ENCODE results near the gene CEACAM16. TPM values are rescaled to one million over a fixed set of nuclear protein-coding genes. Genes with fewer than 3 reads are reported as not detected.
"Not testable (repeated sequence)": the region's sequence is repeated elsewhere in the genome, so short reads cannot be mapped to it uniquely, and the experiment has no call there.

The CEACAM16 gene
- total RNA-seq, 2 donors from 2014 or later, result 0.52 TPM; not detected in 1

DNA sequence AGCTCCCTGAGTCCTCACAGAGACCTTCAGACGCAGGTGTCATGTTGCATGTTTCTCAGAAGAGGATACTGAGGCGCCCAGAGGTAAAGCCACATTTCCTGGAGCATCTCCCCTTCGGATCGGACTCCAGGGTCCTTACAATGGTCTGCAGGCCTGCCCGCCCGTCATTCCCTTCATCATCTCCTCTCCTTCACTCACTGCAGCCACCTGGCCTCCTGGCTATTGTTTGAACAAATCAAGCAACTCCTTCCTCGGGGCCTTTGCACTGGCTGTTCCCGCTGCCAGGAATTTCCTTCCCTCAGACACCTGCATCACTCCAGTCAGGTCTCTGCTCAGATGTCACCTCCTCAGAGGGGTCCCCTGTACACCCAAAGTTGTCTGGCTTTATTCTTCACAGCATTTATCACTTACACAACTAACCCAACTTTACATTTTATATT, 20.3 kb downstream of the CEACAM16 start:
- intact Hi-C loops (cut with DNase I), result no loop called here
- H3K27me3 ChIP-seq, result no peaks in the 10 kb centered on the region
- H3K9me3 ChIP-seq, result no peaks in the 10 kb centered on the region
- TF ChIP-seq CTCF (IDR thresholded peaks at IDR 0.05), result no peak
- H3K4me3 ChIP-seq, result no peak overlapping the region
- H3K9ac ChIP-seq (ENCODE audit: low read depth in 2 of 2, low read length in 2 of 2), result peak overlapping the region in 1 of 2 donors; percentile 87
- peaks cover 7% of the 10 kb centered on the region for H3K4me1 ChIP-seq
- H3K36me3 ChIP-seq, result peaks cover 4% of the 10 kb centered on the region
- H3K27ac ChIP-seq, result peak overlapping the region; percentile 73
- DNase-seq, result peak; percentile 66

DNA sequence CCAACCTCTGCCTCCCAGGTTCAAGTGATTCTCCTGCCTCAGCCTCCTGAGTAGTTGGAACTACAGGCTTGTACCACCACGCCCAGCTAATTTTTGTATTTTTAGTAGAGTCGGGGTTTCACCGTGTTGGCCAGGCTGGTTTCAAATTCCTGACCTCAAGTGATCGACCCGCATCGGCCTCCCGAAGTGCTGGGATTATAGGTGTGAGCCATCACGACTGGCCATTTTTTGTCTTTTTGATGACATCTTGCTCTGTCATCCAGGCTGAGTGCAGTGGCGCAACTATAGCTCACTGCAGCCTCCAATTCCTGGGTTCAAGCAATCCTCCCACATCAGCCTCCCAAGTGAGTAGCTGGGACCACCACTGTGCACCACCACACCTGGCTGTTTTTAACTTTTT, 21.4 kb downstream of the CEACAM16 start:
- H3K4me1 ChIP-seq; H3K36me3 ChIP-seq; H3K27me3 ChIP-seq; DNase-seq; H3K27ac ChIP-seq; H3K4me3 ChIP-seq; H3K9ac ChIP-seq (ENCODE audit: low read depth in 2 of 2, low read length in 2 of 2); H3K9me3 ChIP-seq: not testable (repeated sequence)
- intact Hi-C loops (cut with DNase I), result loop anchor here (5.0 kb wide), 1 partner anchor 33 kb away; no protein-coding TSS in a partner anchor

DNA sequence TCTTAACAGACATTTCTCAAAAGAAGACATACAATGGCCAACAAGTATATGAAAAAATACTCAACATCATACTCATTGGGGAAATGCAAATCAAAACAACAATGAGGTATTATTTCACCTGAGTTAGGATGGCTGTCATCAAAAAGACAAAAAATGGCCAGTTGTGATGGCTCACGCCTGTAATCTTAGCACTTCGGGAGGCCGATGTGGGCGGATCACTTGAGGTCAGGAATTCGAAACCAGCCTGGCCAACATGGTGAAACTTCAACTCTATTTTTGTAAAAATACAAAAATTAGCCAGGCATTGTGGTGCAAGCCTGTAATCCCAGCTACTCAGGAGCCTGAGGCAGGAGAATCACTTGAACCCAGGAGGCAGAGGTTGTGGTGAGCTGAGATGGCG, 22.0 kb downstream of the CEACAM16 start:
- Histone ChIP-seq H3K27ac (no peak overlapping the region), H3K4me3 (no peak overlapping the region), H3K36me3 (no peaks in the 10 kb centered on the region), H3K4me1 (peaks cover 11% of the 10 kb centered on the region), H3K9ac (ENCODE audit: low read depth in 2 of 2, low read length in 2 of 2) (no peak overlapping the region), H3K9me3 (no peaks in the 10 kb centered on the region), H3K27me3 (no peaks in the 10 kb centered on the region)
- no peak for DNase-seq
- intact Hi-C loops (cut with DNase I), result loop anchor here (5.0 kb wide), 1 partner anchor 34 kb away; no protein-coding TSS in a partner anchor
- no peak for TF ChIP-seq CTCF (IDR thresholded peaks at IDR 0.05)

DNA sequence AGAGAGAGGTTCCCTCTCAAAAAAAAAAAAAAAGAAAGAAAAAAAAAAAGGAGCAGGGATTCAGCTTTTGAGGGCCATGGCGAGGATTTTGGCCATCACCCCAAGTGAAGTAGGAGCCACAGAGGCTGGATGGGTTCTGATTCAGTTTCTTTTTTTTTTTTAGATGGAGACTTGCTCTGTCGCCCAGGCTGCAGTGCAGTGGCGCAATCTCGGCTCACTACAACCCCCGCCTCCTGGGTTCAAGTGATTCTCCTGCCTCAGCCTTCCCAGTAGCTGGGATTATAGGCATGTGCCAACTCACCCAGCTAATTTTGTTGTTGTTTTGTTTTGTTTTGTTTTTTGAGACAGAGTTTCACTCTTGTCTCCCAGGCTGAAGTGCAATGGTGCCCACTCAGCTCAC, 22.4 kb downstream of the CEACAM16 start:
- not testable (repeated sequence) for H3K4me3 ChIP-seq; H3K9ac ChIP-seq (ENCODE audit: low read depth in 2 of 2, low read length in 2 of 2); H3K27me3 ChIP-seq; H3K9me3 ChIP-seq; H3K27ac ChIP-seq; DNase-seq; H3K36me3 ChIP-seq
- H3K4me1 ChIP-seq, result peaks cover 11% of the 10 kb centered on the region
- intact Hi-C loops (cut with DNase I), result loop anchor here (5.0 kb wide), 1 partner anchor 34 kb away; no protein-coding TSS in a partner anchor

GRCh38 chr19:44722131-44723121, 23.5 kb downstream of the CEACAM16 start:
- Histone ChIP-seq H3K4me1 (peaks cover 11% of the 10 kb centered on the region), H3K27me3 (no peaks in the 10 kb centered on the region), H3K4me3 (no peak overlapping the region), H3K9ac (ENCODE audit: low read depth in 2 of 2, low read length in 2 of 2) (peak overlapping the region; percentile 25 to 57), H3K27ac (no peak overlapping the region), H3K9me3 (no peaks in the 10 kb centered on the region), H3K36me3 (no peaks in the 10 kb centered on the region)
- intact Hi-C loops (cut with DNase I), result loop anchor here (1.0 to 5.0 kb wide), 2 partner anchors 35 to 49 kb away; no protein-coding TSS in a partner anchor
- no peak for TF ChIP-seq CTCF (IDR thresholded peaks at IDR 0.05)
- DNase-seq, result no peak

DNA sequence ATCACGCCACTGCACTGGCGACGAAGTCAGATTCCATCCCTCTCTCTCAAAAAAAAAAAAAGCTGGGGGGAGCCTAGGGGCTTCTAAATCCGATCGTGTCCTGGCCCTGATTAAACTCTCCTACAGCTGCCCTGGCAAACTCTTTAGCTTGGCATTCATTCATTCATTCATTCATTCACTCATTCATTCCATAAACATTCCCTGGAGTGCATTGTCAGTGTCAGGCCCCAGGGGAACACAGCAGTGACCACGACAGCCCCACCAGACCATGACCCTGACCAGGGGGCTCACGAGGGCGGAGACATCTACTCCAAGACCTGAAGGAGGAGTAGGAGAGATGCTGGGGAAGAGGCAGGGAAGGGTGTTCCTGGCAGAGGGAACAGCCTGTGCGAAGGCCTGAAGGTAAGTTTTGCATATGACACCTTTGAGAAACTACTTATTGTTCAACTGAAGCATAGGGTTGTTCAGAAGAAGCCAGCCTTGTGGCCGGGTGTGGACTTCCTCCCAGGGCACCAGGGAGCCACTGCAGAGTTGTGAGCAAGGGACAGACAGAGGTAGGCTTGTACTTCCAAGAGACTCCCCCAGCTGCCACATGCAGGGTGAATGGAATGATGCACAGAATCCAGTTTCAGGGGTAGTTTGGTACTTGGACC, 24.5 kb downstream of the CEACAM16 start:
- Histone ChIP-seq H3K9me3 (no peaks in the 10 kb centered on the region), H3K4me3 (peak overlapping the region; percentile 34), H3K4me1 (peaks cover 11% of the 10 kb centered on the region), H3K27me3 (no peaks in the 10 kb centered on the region), H3K27ac (peak overlapping the region; percentile 89), H3K36me3 (no peaks in the 10 kb centered on the region), H3K9ac (ENCODE audit: low read depth in 2 of 2, low read length in 2 of 2) (peak overlapping the region; percentile 26 to 86)
- no peak for TF ChIP-seq CTCF (IDR thresholded peaks at IDR 0.05)
- intact Hi-C loops (cut with DNase I), result loop anchor here (5.0 kb wide), 1 partner anchor 36 kb away; no protein-coding TSS in a partner anchor
- DNase-seq, result no peak
